ENCODE measurements around the gene SYNE2. TPM values are rescaled to one million over a fixed set of nuclear protein-coding genes. Genes with fewer than 3 reads are reported as not detected.

The SYNE2 gene
- total and polyA plus RNA-seq, 2 donors (not counting 3 experiments of a cell fraction or from before 2014, with no cell fraction given): 16.0 to 53.7 TPM

DNA sequence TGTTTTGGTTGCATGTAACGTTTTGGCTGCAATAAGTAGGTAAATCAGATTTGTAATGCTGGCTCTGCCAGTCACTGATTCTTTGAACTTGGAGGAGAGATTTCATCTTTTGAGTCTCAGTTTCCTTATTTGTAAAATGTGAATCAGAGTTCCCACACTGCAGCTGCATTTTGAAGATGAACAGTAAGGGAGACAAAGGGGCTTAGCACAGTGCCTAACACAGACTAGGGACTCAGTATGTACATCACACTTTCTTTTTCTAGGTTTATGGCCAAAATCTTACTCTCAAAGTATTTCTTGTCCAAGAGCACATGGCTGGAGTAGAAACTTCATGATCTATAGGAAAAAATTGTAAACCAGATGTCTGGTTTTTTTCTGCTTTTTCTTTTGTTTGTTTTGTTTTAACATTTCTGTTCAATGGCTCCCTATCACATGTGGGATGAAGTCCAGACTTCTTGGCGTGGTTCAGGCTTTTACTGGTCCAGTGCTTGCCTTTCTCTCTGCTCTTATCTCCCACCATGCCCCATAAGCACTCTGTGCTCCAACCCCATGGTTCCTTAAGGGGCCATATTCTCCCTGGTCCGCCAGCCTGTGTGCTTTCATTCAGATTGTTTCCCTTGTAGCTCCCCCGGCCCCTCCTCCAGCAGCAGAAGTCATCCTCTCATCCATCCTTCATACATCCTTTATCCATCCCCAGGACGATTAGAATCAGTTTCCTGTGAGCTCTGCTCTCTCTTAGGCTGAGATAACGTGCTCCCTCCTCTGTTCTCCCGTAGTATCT, 58.0 kb downstream of the SYNE2 start:
- H3K9ac ChIP-seq (replicated peaks; ENCODE audit: extremely low read depth, insufficient read depth, low read length): no peak overlapping the region
- no peaks in the 10 kb centered on the region for H3K9me3 ChIP-seq (replicated peaks; ENCODE audit: control insufficient read depth, insufficient read depth, low read length)
- TF ChIP-seq MYC (IDR thresholded peaks at IDR 0.05; ENCODE audit: low read depth, low read length) (no peak), EZH2 (IDR thresholded peaks at IDR 0.05; ENCODE audit: borderline replicate concordance, low read depth, low read length, severe bottlenecking) (no peak), POLR2AphosphoS5 (IDR thresholded peaks at IDR 0.05; ENCODE audit: insufficient read depth, low read depth, low read length) (no peak), GATA2 (IDR thresholded peaks at IDR 0.05; ENCODE audit: insufficient read depth, insufficient read length, low read depth, low read length) (no peak), JUN (IDR thresholded peaks at IDR 0.05; ENCODE audit: borderline replicate concordance, insufficient read depth, insufficient read length, low read depth) (no peak), POLR2A (IDR thresholded peaks at IDR 0.05; ENCODE audit: low read depth, low read length) (no peak), MAX (IDR thresholded peaks at IDR 0.05; ENCODE audit: insufficient read depth, insufficient read length) (no peak), CTCF (IDR thresholded peaks at IDR 0.05; ENCODE audit: extremely low read depth in 1 of 2, insufficient read depth in 1 of 2, low read depth in 1 of 2, low read length in 2 of 2) (no peak), FOS (IDR thresholded peaks at IDR 0.05; ENCODE audit: borderline replicate concordance, insufficient read depth, low read length) (no peak)
- no peak overlapping the region for H3K27ac ChIP-seq (ENCODE audit: insufficient read depth, low read depth, low read length)
- BruUV-seq (replicated peaks): no TSS peak
- H2AFZ ChIP-seq (ENCODE audit: low read depth, low read length): no peak overlapping the region
- H3K36me3 ChIP-seq (ENCODE audit: control insufficient read depth in 2 of 2, extremely low read depth in 1 of 2, insufficient read depth in 2 of 2, low read length in 2 of 2): no peaks in the 10 kb centered on the region
- no peak overlapping the region for H3K4me3 ChIP-seq (replicated peaks in 1 of 3; ENCODE audit: insufficient read depth in 1 of 3, low read depth in 1 of 3, low read length in 3 of 3)
- H3K9me1 ChIP-seq (replicated peaks; ENCODE audit: control insufficient read depth, extremely low read depth, insufficient read depth, low read length): no peaks in the 10 kb centered on the region
- no peak overlapping the region for H3K4me2 ChIP-seq (ENCODE audit: insufficient read depth, low read length)
- no peaks in the 10 kb centered on the region for H4K20me1 ChIP-seq (replicated peaks; ENCODE audit: control insufficient read depth, extremely low read depth, insufficient read depth, low read length)
- DNase-seq (ENCODE audit: low read depth, low spot score) (no peak), FAIRE-seq (no peak)
- dilution Hi-C loops (cut with MboI; ENCODE audit: extremely low pct_ligation_motif_present, low sequenced_read_pairs) (no loop called here), intact Hi-C loops (cut with micrococcal nuclease) (no loop called here)
- no peaks in the 10 kb centered on the region for H3K27me3 ChIP-seq (ENCODE audit: control insufficient read depth in 2 of 2, insufficient read depth in 2 of 2, low read length in 2 of 2)
- CTCF ChIA-PET: interaction anchor here (0.8 to 1.5 kb wide), 4 partner anchors 10 to 34 kb away, joined by 3 to 4 read pairs (median 3); no protein-coding TSS in a partner anchor
- peaks cover 2% of the 10 kb centered on the region for H3K4me1 ChIP-seq (ENCODE audit: control insufficient read depth, extremely low read depth, insufficient read depth, low read length)
- H3K79me2 ChIP-seq (ENCODE audit: control insufficient read depth, insufficient read depth, low read length): no peaks in the 10 kb centered on the region
- POLR2A ChIA-PET: no interaction called here

Measured in endothelial cell of umbilical vein (primary cell).